ENCODE data around the gene CHRM5. TPM values are rescaled to one million over a fixed set of nuclear protein-coding genes. Genes with fewer than 3 reads are reported as not detected.

Gene CHRM5
- polyA plus RNA-seq, 3 donors, result 0.01 TPM; not detected in 2

DNA sequence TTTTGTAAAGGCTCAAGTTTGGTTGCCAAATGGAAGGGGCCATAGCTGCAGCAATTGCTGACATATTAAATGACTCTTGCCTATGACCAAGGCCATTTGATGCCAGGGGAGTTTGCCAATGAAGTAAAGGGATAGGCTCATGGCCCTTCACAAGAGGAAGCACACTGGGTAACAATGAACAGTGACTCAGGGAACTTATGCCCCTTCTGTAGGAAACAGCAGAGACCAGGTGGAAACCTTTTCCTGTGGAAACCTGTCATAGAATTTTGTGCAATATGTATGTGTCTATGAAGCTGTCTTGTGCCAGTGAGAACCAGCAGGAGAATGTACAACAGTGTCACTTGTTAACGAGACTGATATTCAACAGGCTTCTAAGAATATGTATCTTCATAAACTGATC lies 96.1 kb downstream of the CHRM5 start:
- no peak overlapping the region for H3K27ac ChIP-seq (ENCODE audit: low read depth, low read length)
- 0% methylated on average over 1 of the region's 1 CpG for WGBS, 3 donors

DNA sequence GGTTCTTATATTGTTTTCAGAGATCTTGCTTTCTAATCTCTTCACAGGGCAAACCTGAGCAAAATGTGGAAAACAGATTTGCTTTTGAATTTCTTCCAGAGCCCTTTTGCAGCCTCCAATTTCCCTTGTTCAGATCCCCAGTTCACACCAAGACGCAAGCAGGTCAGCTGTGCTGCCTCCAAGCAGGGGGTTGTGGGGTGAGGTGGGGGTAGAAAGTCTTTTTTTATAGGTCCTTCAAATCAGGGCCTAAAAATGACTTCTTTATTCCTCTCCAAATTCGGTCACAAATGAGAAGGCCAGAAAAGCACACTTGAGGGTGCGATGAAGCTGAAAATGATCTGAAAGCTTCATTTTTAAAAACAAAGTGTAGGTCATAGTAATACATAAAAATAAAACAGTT lies 97.0 kb downstream of the CHRM5 start:
- H3K27ac ChIP-seq (ENCODE audit: low read depth, low read length), result no peak overlapping the region
- 89 to 92% (median 90%) methylated on average over 3 of the region's 3 CpGs for WGBS, 3 donors

DNA sequence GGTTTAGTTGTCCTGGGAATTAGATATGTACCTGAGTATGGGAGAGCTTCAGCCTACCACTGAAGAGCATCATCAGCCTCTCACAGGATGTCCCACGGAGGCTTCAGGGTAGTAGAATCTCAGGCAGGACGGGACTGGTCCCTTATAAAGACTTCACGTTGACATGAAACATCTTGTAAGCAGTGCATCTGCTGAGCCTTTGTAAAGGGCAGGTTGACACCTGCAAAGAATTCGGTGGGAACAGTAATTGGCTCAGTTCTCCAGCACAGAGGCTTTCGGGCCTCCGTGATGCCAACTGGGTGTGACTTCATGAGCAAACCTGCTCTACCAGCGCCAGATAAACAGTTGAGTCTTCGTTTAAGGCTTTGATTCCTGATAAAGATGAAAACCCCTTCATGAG lies 97.6 kb downstream of the CHRM5 start:
- H3K27ac ChIP-seq (ENCODE audit: low read depth, low read length), result no peak overlapping the region
- 81 to 89% (median 88%) methylated on average over 8 of the region's 8 CpGs for WGBS, 3 donors

DNA sequence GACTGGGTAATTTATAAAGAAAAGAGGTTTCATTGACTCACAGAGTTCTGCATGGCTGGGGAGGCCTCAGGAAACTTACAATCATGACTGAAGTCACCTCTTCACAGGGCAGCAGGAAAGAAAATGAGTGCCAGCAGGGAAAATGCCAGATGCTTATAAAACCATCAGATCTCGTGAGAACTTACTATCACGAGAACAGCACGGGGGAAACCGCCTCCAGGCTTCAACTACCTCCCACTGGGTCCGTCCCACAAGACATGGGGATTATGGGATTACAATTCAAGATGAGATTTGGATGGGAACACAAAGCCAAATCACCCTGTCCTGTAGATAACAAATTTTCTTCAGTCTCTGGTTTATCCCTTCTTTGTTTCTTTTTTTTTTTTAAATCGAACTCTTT lies 101.7 kb downstream of the CHRM5 start:
- 80 to 82% (median 82%) methylated on average over 6 of the region's 6 CpGs for WGBS, 3 donors
- H3K27ac ChIP-seq (ENCODE audit: low read depth, low read length), result no peak overlapping the region

DNA sequence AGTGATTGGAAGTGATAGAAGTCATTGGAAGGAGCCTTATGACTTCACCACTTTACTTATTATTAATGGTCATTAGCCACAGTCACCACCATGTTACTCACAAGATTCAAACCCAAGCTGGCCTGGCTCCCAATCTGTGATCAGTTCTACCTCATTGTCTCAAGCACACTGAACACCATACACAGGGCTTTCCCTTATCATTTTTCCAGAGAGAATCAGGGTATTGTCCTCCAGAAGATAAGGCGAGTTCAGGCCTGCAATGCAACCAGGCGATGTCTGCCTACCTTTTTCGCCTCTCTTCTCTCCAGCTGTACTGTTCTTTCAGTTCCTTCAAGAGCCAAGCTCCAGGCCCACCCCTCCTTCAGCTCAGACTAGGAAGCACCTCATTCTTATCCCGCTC lies 108.5 kb downstream of the CHRM5 start:
- H3K27ac ChIP-seq (ENCODE audit: low read depth, low read length), result no peak overlapping the region
- 90 to 97% (median 96%) methylated on average over 4 of the region's 4 CpGs for WGBS, 3 donors

DNA sequence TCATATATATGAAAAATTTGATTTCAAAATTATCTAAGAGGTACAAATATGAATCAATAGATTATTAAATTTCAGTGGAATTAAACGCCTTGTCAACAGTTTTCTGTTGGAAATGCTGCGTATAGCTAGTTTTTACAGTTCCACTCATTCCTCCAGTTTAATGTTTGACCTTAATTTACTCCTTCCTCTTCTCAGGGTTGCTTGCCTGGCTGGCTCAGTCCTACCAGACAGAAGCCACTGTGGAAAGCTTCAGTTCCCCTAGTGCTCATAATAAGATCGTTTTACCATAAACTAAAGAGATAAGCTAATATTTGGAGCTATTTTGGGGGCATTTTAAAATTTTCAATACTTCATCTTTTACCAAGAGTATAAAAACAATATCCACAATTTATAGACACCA lies 110.6 kb downstream of the CHRM5 start:
- WGBS, 3 donors, result 68 to 88% (median 85%) methylated on average over 3 of the region's 3 CpGs
- no peak overlapping the region for H3K27ac ChIP-seq (ENCODE audit: low read depth, low read length)

- WGBS, 3 donors, result 93 to 100% (median 95%) methylated on average over 4 of the region's 4 CpGs
- H3K27ac ChIP-seq (ENCODE audit: low read depth, low read length), result no peak overlapping the region
Observed at GRCh38 chr15:34079904-34080303, 111.6 kb downstream of the CHRM5 start.

DNA sequence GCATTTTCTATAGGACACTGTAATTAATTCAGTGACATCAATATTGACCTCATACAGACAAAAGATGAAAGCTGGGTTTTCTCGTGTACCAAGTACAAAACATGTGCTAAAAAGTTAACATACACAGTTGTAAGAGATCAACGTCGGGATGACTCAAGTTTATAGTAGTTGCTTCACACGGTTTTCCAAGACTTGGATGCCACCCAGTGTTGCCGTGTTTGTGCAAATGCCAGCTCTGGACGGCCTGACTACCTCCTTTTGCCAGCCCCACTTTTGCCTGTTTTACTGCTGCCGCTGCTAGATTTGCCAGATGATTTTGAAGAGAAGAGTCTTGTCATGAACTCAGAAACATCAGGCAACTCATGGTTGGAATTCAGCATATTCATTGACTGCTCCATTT lies 115.8 kb downstream of the CHRM5 start:
- no peak overlapping the region for H3K27ac ChIP-seq (ENCODE audit: low read depth, low read length)
- WGBS, 3 donors, result 70 to 86% (median 75%) methylated on average over 7 of the region's 7 CpGs

GRCh38 chr15:34085746-34086145 lies 117.4 kb downstream of the CHRM5 start:
- WGBS, 3 donors, result 71 to 81% (median 74%) methylated on average over 2 of the region's 2 CpGs
- H3K27ac ChIP-seq (ENCODE audit: low read depth, low read length), result no peak overlapping the region

DNA sequence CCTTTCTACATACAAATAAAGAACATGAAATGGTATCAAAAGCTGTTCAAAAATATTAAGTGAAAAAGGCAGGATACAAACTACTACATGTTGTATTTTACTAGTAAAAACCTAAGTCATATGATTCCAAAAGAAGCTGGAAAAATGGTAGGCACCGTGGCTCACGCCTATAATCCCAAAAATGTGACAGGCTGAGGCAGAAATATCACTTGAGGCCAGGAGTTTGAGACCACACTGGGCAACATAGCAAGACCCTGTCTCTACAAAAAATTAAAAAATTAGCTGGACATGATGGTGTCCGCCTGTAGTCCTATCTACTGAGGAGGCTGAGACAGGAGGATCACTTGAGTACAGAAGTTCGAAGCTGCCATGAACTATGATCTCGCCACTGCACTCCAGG lies 131.6 kb downstream of the CHRM5 start:
- WGBS, 3 donors, result 94 to 98% (median 95%) methylated on average over 5 of the region's 5 CpGs
- H3K27ac ChIP-seq (ENCODE audit: low read depth, low read length), result no peak overlapping the region

GRCh38 chr15:34101366-34102174 lies 133.3 kb downstream of the CHRM5 start, which contains the start of the genes EMC7 and PGBD4:
Gene EMC7, minus strand, starts transcription at chr15:34101862. Its CDS starts 23 bp downstream, at chr15:34101839.
Gene PGBD4, plus strand, starts transcription at chr15:34102083. Its CDS starts 449 bp downstream, at chr15:34102532.
- peak within 1 kb of the TSS; percentile 56 for H3K27ac ChIP-seq (ENCODE audit: low read depth, low read length)
- 0% methylated on average over 46 to 48 of the region's 48 CpGs for WGBS, 3 donors

DNA sequence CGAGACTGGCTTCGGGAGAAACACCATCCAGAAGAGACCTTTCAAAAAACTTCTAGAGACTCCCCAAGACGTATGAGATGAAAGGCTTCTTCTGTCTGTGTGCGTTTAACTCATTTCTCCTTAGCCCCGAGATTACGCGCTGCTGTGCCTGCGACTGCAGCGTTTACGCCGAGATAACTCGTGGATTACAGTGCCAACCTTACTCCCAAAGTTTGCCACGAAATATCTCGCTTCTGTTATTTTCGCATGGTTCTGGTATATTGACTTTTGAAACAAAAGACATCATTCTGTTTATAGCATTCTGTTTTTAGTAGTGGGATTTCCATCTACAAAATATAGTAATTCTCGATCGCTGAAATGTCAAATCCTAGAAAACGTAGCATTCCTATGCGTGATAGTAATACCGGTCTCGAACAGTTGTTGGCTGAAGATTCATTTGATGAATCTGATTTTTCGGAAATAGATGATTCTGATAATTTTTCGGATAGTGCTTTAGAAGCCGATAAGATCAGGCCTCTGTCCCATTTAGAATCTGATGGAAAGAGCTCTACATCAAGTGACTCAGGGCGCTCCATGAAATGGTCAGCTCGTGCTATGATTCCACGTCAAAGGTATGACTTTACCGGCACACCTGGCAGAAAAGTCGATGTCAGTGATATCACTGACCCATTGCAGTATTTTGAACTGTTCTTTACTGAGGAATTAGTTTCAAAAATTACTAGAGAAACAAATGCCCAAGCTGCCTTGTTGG lies 134.1 kb downstream of the CHRM5 start:
- no peak overlapping the region for H3K27ac ChIP-seq (ENCODE audit: low read depth, low read length)
- 14 to 26% (median 25%) methylated on average over 29 of the region's 29 CpGs for WGBS, 3 donors

DNA sequence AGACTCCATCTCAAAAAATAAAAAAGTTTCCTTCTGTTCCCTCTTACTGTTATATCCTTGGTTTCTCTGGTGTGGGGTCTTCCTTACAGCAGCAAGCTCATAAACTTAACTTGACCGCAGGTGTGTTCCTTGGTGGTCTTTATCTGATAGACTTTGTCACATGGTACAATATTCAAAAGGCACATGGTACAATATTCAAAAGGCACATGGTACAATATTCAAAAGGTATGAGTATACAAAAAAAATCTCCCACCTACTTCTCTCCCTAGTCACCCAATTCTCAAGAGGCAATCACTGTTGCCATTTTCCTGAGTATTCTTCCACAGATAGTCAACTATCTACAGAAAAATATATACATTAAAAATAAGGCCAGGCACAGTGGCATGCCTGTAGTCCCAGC lies 138.1 kb downstream of the CHRM5 start:
- H3K27ac ChIP-seq (ENCODE audit: low read depth, low read length), result no peak overlapping the region
- 79 to 96% (median 95%) methylated on average over 1 of the region's 1 CpG for WGBS, 3 donors

- WGBS, 3 donors, result 81 to 88% (median 82%) methylated on average over 2 of the region's 2 CpGs
Observed at GRCh38 chr15:34107315-34107714, 139.0 kb downstream of the CHRM5 start.

GRCh38 chr15:34109797-34110663 lies 141.7 kb downstream of the CHRM5 start:
- 65 to 69% (median 67%) methylated on average over 5 of the region's 5 CpGs for WGBS, 3 donors
- no peak overlapping the region for H3K27ac ChIP-seq (ENCODE audit: low read depth, low read length)

More at GRCh38 chr15:34107315-34107714, 139.0 kb downstream of the CHRM5 start:
- no peak overlapping the region for H3K27ac ChIP-seq (ENCODE audit: low read depth, low read length)

DNA sequence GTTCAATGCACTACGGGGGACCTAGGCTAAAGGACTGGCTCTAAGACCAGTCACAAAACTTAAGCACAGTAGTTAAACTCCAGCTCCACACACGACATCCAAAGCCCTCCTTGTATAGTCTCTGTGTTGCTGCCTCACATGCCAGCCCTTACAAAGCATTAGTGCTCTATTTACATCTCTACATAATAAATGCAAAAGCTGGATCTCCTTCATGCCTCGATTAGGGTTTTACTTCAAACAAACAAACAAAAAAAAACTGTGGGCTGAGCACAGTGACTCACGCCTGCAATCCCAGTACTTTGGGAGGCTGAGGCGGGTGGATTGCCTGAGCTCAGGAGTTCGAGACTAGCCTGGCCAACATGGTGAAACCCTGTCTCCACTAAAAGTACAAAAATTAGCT lies 143.2 kb downstream of the CHRM5 start:
- WGBS, 3 donors, result 64 to 77% (median 75%) methylated on average over 6 of the region's 6 CpGs

DNA sequence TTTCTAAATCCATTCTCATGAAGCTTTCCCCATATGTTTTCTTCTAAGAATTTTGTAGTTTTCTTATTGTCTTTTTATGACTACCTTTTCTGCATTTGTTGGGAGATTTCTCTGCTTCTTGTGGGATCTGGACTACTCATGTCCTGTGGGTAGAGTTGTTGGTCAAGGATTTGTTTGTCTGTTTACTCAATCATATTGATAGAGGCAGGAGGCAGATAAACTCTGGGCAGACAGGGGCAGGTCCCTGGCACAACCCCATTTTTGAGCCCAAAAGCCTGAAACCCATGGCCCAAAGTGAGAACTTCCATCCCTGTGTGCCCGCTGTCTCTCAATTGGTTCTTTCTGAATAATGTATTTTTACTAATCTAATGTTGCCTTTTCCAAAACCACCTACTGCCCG lies 145.9 kb downstream of the CHRM5 start:
- 43 to 50% (median 50%) methylated on average over 2 of the region's 2 CpGs for whole genome bisulfite sequencing, 3 donors
- no peak overlapping the region for H3K27ac ChIP-seq (ENCODE audit: low read depth, low read length)

More for the DNA sequence above, 143.2 kb downstream of the CHRM5 start:
- H3K27ac ChIP-seq (ENCODE audit: low read depth, low read length), result no peak overlapping the region

- WGBS, 3 donors, result 86 to 87% (median 86%) methylated on average over 3 of the region's 3 CpGs
Observed at GRCh38 chr15:34114739-34115138, 146.4 kb downstream of the CHRM5 start.

DNA sequence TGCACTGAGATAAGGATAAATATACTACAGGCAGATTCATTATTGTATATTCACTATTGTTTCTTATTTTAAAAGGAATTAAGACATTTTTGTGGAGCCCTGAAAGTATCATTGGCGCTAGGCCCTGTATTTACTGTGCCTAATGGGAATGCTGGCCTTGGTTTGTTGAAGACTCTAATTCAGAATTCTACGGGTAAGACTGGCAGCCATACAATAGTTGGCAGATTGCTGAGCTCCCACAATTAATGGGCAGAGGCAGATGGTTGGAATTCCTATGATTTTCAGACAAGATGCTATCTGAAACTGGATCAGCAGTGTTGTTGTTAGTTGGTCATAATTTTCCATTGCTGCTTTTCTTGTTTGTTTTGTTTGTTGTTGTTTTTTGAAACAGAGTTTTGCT lies 148.3 kb downstream of the CHRM5 start:
- no peak overlapping the region for H3K27ac ChIP-seq (ENCODE audit: low read depth, low read length)
- 42 to 85% (median 65%) methylated on average over 2 of the region's 2 CpGs for WGBS, 3 donors

More at GRCh38 chr15:34114739-34115138, 146.4 kb downstream of the CHRM5 start:
- H3K27ac ChIP-seq (ENCODE audit: low read depth, low read length), result no peak overlapping the region

Measured in adipose tissue (tissue), 3 donors.